HG02763 (cell line): ENCODE measurements around the gene PCDHGA12.

Experiments
- ATAC-seq: cut with Tn5 transposase; IDR thresholded peaks from one replicate; pipeline ENCODE4 v1.9.1; 2021; ENCODE audit warnings: mild to moderate bottlenecking, moderate library complexity; ENCODE audit not compliant: unreplicated experiment

Gene PCDHGA12

GRCh38 chr5:141439411-141440141 is 9.3 kb downstream of the PCDHGA12 start:
- ATAC-seq, result no peak

- no peak for ATAC-seq
Observed at GRCh38 chr5:141440341-141440740, 10.0 kb downstream of the PCDHGA12 start.

- no peak for ATAC-seq
Observed at GRCh38 chr5:141441571-141442170, 11.4 kb downstream of the PCDHGA12 start.

GRCh38 chr5:141465351-141465750 is 35.0 kb downstream of the PCDHGA12 start:
- ATAC-seq, result no peak

- peak; percentile 99 for ATAC-seq
Observed at GRCh38 chr5:141475625-141476131, 45.4 kb downstream of the PCDHGA12 start, which contains the start of gene PCDHGC3. TSS of gene PCDHGC3 (plus strand) at chr5:141475966. CDS start at chr5:141476117, 151 bp downstream.

- peak; percentile 7 for ATAC-seq
Observed at GRCh38 chr5:141476132-141476911, 46.0 kb downstream of the PCDHGA12 start.

- no peak for ATAC-seq
Observed at GRCh38 chr5:141477044-141477575, 46.8 kb downstream of the PCDHGA12 start.

GRCh38 chr5:141477815-141478214 is 47.5 kb downstream of the PCDHGA12 start:
- ATAC-seq, result no peak

GRCh38 chr5:141478321-141478945 is 48.1 kb downstream of the PCDHGA12 start:
- no peak for ATAC-seq

GRCh38 chr5:141479776-141480175 is 49.5 kb downstream of the PCDHGA12 start:
- ATAC-seq, result no peak
